HG02759 (cell line): Measurements from ENCODE around the gene HS2ST1.
"Not testable (repeated sequence)": the region's sequence is repeated elsewhere in the genome, so short reads cannot be mapped to it uniquely, and the experiment has no call there.

Experiments
- ATAC-seq: cut with Tn5 transposase; IDR thresholded peaks from one replicate; pipeline ENCODE4 v1.9.1; 2021; ENCODE audit warnings: mild to moderate bottlenecking, moderate library complexity; ENCODE audit not compliant: unreplicated experiment

HS2ST1 gene

DNA sequence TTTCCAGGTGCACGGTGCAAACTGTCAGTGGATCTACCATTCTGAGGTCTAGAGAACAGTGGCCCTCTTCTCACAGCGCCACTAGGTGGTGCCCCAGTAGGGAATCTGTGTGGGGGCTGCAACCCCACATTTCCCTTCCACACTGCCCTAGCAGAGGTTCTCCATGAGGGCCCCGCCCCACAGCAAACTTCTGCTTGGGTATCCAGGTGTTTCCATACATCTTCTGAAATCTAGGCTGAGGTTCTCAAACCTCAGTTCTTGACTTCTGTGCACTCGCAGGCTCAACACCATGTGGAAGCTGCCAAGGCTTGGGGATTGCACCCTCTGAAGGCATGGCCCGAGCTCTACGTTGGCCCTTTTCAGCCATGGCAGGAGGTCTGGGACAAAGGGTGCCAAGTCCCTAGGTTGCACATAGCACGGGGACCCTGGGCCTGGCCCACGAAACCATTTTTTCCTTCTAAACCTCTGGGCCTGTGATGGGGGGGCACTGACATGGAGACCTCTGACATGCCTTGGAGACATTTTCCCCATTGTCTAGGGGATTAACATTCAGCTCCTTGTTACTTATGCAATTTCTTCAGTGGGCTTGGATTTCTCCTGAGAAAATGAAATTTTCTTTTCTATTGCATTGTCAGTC is 10.0 kb downstream of the HS2ST1 start:
- ATAC-seq, result no peak

DNA sequence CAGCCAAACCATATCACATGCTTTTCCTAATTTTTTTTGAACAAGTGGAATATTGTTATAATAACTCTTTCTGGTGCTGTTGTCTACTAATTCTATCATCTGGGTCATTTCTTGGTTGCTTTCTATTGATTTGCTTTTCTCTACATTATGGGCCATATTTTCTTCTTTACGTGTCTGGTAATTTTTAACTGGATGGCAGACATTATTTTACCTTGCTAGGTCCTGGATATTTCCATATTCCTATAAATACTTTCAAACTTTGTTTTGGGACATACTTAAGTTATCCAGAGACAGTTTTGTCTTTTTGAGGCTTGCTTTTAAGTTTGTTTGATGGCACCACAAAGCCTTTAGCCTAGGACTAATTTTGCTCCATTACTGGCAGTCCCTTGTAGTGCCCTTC is 11.3 kb downstream of the HS2ST1 start:
- no peak for ATAC-seq

DNA sequence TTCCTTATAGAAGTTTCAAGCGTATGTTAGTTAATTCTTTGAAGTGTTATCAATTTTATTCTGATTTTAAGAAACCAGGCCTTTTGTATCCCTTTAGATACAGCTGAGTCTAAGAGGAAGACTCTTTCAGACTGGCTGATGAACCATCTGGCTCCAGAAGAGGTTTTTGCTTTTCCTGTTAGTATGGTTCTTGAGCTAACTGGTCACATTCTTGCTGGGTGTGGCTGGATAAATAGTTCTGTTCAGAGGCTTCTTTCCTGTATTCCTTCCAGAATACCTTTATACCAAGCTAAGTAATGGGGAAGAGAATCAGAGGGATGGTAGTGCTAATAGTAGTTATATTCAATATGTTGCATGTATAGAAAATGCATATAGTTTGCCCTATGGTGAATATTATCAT is 12.4 kb downstream of the HS2ST1 start:
- no peak for ATAC-seq

DNA sequence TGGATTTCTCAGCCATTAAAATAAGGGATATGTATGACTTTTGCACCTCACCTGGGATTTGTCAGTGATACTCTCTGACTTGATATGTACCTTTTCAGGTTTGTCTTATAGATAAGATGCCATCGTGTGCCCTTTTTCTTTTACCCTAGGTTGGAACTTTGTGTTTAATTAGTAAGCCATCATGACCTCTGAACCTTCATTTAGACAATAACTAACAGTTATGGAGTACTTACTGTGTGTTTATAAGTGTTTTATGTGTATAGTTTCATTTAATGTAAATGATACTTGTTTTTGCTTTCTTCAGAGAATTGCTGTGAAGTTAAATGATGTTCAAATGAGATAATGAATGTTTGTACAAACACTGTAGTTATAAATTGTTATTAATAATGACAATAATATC is 14.4 kb downstream of the HS2ST1 start:
- ATAC-seq, result no peak

GRCh38 chr1:86933051-86933450 is 18.6 kb downstream of the HS2ST1 start:
- no peak for ATAC-seq

GRCh38 chr1:86933562-86934377 is 19.3 kb downstream of the HS2ST1 start:
- ATAC-seq, result no peak

- ATAC-seq, result no peak
Observed at GRCh38 chr1:86938450-86938849, 24.0 kb downstream of the HS2ST1 start.

GRCh38 chr1:86938855-86939254 is 24.4 kb downstream of the HS2ST1 start:
- no peak for ATAC-seq

- ATAC-seq, result no peak
Observed at GRCh38 chr1:86939406-86939805, 25.0 kb downstream of the HS2ST1 start.

GRCh38 chr1:86940599-86940998 is 26.2 kb downstream of the HS2ST1 start:
- no peak for ATAC-seq

- no peak for ATAC-seq
Observed at GRCh38 chr1:86942042-86942441, 27.6 kb downstream of the HS2ST1 start.

GRCh38 chr1:86942743-86943142 is 28.3 kb downstream of the HS2ST1 start:
- no peak for ATAC-seq

- ATAC-seq, result no peak
Observed at GRCh38 chr1:86948212-86948611, 33.8 kb downstream of the HS2ST1 start.

DNA sequence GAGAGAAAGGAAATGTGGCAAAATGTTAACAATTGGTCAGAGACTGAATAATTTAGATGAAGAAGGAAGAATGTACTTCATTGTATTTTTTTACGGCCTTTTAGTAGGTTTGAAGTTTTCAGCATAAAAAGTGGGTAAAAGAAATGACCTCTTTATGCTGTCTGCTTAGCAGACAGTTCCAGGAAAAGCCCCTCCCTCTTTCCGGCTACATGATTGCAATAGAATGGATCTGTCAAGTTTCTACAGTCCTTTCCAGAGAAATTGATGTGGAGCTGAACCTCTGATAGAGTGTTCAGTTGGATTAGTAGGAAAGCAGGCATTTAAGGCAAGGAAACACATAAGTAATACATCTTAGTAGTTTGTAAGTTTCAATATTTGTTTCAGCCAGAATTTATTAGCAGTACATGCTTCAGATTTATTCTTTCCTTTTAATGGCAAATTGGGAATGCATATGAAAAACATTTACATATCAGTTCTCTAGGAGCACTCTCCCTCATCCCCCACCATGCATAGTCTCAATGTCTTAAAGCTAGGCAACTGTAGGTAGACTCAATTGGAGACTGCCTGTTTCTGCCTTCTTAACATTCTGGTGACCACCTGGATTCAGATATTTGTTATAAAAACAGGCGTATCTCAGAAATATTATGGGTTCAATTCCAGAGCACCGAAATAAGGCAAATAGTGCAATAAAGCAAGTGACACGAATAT is 36.4 kb downstream of the HS2ST1 start:
- ATAC-seq, result no peak

GRCh38 chr1:86951430-86951829 is 37.0 kb downstream of the HS2ST1 start:
- no peak for ATAC-seq

DNA sequence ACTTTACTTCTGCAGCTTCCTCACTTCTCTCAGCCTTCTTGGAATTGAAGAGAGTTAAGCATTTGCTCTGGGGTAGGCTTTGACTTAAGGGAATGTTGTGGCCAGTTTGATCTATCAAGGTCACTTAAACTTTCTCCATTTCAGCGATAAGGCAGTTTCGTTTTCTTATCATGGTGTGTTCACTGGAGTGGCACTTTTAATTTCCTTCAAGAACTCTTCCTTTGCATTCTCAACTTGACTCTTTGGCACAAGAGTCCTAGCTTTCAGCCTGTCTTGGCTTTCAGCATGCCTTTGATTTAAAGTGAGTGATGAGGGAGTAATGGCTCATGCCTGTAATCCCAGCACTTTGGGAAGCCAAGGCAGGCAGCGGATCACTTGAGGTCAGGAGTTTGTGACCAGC is 38.7 kb downstream of the HS2ST1 start:
- ATAC-seq, result no peak

DNA sequence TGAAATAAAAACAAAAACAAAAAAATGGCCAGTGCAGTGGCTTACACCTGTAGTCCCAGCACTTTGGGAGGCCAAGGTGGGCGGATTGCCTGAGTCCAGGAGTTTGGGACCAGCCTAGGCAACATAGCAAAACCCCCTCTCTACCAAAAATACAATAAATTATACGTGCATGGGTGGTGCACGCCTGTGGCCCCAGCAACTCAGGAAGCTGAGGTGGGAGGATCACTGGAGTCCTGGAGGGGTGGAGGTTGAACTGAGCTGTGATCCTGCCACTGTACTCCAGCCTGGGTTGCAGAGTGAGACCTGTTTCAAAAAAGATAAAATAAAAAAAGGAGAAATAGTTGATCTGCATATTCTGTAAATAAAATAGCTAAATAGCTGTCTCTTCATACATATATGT is 41.2 kb downstream of the HS2ST1 start:
- ATAC-seq, result no peak

GRCh38 chr1:86956221-86956620 is 41.8 kb downstream of the HS2ST1 start:
- no peak for ATAC-seq

DNA sequence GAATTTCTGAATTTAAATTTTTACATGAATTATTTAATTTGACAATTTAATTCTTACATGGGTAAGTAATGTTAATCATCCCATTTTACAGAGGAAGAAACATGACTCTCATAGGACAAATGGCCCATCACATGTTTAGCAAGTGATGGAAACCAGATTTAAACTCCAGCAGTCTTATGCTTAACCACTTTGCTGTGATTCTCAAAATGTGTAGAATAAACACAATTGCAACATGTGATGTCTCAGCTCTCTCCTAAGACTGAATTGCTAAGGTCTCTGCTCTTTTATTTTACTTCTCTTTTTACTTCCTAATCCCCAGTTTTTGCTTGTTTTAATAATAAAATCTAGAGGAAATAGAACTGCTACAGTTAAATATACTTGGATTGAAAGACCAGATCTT is 42.8 kb downstream of the HS2ST1 start:
- no peak for ATAC-seq

GRCh38 chr1:86960548-86960947 is 46.1 kb downstream of the HS2ST1 start:
- ATAC-seq, result no peak

GRCh38 chr1:86963841-86964240 is 49.4 kb downstream of the HS2ST1 start:
- ATAC-seq, result not testable (repeated sequence)
